GM12873 (cell line): ENCODE results near the gene FUS.

Source experiments
- TF ChIP-seq, protein P1 (sequence below): IDR thresholded peaks from 2 replicates; pipeline ENCODE4 v1.5.1; 2012; ENCODE audit warnings: low read depth, mild to moderate bottlenecking, moderate library complexity, low read length, control low read depth; ENCODE audit not compliant: insufficient read depth; ENCODE audit errors: missing control alignments

The FUS gene

DNA sequence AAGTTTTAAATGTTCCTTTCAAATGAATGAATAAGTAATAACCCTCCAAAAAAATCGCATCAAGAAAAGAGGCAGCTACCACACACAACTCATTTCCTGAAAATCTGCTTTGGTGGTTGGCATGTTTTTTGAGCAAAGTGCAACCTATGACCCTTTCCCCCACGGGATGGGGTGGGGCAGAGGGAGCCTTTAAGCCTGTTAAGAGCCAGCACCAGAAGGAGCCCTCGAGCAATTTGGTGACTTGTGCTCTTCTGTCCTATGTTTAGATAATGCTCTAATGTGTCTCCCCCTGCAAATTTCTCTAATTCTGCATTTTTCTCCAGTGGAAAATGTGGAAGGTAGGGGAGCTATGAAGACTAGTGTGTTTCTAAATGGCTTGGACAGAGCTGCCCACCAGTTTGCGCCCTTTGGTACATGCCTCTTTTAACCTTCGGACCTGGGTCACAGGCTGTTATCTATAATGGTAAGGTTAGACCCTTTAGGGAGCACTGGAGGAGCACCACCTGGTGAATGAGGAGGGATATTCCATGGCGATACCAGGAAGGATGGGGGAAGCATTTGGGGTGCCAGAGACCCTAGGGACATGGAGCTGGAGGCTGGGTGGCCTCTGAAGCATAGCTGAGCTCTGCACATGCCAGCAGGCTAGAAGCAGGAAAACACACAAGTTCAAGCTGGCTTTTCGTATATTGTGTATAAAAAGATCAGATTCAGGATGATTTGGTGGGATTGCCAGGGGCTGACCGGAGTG lies 21.1 kb downstream of the FUS start:
- TF ChIP-seq, protein P1, sequence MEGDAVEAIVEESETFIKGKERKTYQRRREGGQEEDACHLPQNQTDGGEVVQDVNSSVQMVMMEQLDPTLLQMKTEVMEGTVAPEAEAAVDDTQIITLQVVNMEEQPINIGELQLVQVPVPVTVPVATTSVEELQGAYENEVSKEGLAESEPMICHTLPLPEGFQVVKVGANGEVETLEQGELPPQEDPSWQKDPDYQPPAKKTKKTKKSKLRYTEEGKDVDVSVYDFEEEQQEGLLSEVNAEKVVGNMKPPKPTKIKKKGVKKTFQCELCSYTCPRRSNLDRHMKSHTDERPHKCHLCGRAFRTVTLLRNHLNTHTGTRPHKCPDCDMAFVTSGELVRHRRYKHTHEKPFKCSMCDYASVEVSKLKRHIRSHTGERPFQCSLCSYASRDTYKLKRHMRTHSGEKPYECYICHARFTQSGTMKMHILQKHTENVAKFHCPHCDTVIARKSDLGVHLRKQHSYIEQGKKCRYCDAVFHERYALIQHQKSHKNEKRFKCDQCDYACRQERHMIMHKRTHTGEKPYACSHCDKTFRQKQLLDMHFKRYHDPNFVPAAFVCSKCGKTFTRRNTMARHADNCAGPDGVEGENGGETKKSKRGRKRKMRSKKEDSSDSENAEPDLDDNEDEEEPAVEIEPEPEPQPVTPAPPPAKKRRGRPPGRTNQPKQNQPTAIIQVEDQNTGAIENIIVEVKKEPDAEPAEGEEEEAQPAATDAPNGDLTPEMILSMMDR: peak; percentile 32

- TF ChIP-seq, protein P1: no peak
Measured at GRCh38 chr16:31201582-31202413, 21.9 kb downstream of the FUS start.

DNA sequence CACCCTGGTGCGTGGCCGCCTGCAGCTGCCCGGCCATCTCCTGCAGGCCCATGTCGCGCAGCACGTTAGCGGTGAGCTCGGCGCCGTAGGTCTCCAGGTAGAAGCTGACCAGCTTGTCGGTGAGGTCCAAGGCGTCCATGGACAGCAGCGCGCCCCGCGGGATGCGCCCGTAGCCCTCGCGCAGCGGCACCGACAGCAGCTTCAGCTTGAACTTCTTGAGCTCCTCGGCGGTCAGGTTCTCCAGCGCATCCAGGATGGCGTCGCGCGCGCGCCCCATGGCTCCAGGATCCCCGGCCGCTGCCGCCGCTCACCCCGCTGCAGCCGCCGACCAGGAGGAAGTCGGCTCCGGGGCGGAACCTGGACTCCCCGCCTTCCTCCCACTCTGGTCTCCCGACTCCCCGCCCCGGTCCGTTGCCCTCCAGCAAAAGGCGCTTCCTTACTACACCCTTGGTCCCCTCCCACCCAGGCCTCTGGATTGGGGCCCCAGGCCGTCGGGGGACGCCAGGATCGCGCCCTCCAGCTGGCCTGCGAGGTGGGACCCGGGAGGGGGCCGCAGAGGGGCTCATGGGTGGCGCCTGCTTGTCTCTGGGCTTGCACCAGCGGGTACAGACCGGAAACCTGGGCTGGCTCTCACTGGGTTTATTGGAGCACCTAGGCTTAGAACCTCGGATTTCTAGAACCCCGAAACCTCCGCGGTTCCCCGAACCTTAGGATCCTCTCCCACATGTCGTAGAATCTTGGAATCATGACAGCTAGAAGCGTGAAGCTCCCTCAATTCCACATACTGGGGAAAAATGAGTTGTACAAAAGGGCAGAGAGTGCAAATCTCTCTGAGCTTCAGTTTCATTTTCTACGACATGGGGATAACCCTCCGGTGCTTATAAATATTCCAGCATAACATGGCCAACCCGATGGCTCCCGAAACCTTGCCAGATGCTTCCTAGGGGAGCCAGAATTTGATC lies 22.8 kb downstream of the FUS start, which contains the start of gene PYCARD:
TSS of gene PYCARD (minus strand) at position 347 of the 962 bp plus-strand sequence. CDS start at position 277, 70 bp downstream.
- TF ChIP-seq, protein P1: no peak

DNA sequence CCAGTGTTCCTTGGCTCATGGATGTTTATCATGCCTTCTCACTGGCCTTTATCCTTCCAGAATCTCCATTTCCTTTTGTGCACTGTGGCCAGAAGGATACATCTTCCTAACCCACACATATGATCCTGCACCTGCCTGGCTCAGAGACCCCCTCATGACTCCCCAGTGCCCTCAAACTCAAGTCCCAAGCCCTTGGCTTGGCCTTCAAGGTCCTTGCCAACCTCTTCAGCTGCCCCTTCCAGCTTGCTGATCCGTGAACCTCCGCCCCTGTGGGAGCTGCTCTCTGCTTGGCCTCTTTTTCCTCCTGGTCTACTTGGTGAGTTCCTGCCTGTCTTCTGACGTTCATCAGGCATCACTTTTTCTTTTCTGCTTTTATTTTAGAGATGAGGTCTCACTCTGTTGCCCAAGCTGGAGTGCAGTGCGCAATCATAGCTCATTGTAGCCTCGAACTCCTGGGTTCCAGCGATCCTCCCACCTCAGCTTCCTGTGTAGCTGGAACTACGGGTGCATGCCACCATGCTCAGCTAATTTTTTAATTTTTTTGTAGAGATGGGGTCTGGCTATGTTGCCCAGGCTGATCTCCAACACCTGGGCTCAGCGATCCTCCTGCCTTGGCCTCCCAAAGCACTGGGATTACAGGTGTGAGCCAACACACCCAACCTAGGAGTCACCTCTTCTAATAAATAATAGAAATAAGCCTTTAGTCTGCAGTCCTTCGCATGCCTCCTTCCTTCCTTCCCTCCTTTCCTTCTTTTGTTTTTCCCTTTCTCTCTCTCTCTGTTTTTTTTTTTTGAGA lies 25.1 kb downstream of the FUS start:
- TF ChIP-seq, protein P1: no peak

DNA sequence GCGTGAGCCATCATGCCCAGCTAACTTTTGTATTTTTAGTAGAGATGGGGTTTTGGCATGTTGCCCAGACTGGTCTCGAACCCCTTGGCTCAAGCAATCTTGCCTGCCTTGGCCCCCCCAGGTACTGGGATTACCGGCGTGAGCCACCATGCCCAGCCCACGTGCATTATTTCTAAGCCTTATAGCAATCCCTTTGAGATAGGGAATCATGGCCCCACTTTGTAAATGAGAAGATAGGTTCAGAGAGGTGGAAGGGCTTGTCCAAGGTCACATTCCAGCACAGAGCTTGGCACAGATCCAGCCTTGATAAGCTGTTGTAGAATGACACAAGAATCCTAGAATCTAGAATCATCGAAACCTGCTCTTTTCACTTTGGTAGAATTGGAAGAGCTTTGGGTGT lies 26.8 kb downstream of the FUS start:
- TF ChIP-seq, protein P1: no peak

- TF ChIP-seq, protein P1: no peak
Measured at GRCh38 chr16:31213342-31213741, 33.4 kb downstream of the FUS start.
